Right lobe of liver (tissue), 6 donors: ENCODE measurements around the gene YES1. TPM values are rescaled to one million over a fixed set of nuclear protein-coding genes. Genes with fewer than 3 reads are reported as not detected.

Experiments used
- ATAC-seq, 4 donors: fragments of 200-7000 bp; cut with Tn5 transposase; one replicate each; pipeline ENCODE4 v1.9.1; 2020; ENCODE audit warnings: mild to moderate bottlenecking in 4 of 4, moderate library complexity in 4 of 4
- DNase-seq, 3 donors: peaks; one replicate each; pipeline ENCODE4 v3.0.0-alpha.2; 2020
- H3K27ac ChIP-seq, 3 donors: fragments of 200-600 bp; one replicate each; pipeline ENCODE4 v1.8.0; 2022
- H3K27me3 ChIP-seq, 2 donors: fragments of 200-600 bp; one replicate each; pipeline ENCODE4 v1.8.0; 2022
- H3K36me3 ChIP-seq, 4 donors: fragments of 200-600 bp; sonication (generic) in 1 of 4; one replicate each; pipeline versions ENCODE4 v1.5.1 to v1.8.0; 2017 to 2022; ENCODE audit warnings: control low read depth in 1 of 4
- H3K4me1 ChIP-seq, 4 donors: fragments of 200-600 bp; sonication (generic) in 1 of 4; one replicate each; pipeline versions ENCODE4 v1.5.1 to v1.8.0; 2017 to 2022; ENCODE audit warnings: control low read depth in 1 of 4
- H3K4me3 ChIP-seq, 3 donors: fragments of 200-600 bp; one replicate each; pipeline ENCODE4 v1.8.0; 2022
- H3K9me3 ChIP-seq, 4 donors: fragments of 200-600 bp; sonication (generic) in 1 of 4; one replicate each; pipeline versions ENCODE4 v1.5.1 to v1.8.0; 2017 to 2022; ENCODE audit warnings: control low read depth in 1 of 4
- CTCF ChIP-seq, 4 donors: fragments of 200-600 bp in 3 of 4; fragments of 450-650 bp in 1 of 4; IDR thresholded peaks; one replicate each; pipeline versions ENCODE4 v1.5.1 to v1.8.0; 2016 to 2022; ENCODE audit warnings: antibody characterized with exemption in 4 of 4, mild to moderate bottlenecking in 2 of 4
- POLR2A ChIP-seq: fragments of 450-650 bp; IDR thresholded peaks from one replicate; pipeline ENCODE4 v1.6.1; 2017; ENCODE audit warnings: antibody characterized with exemption, mild to moderate bottlenecking
- WGBS: methylation state at CpG from one replicate; pipeline ENCODE4 v1.1.6; 2018; ENCODE audit warnings: low coverage, low lambda C conversion rate; ENCODE audit not compliant: insufficient coverage; ENCODE audit errors: missing lambda C conversion rate; 5-methylcytosine and 5-hydroxymethylcytosine counted together
- intact Hi-C, 2 donors: fragments of 100-400 bp; cut with DNase I; formaldehyde crosslinking; loops; one replicate each; pipeline versions ENCODE4 v1.11.2 to v1.14.1; 2022
- total RNA-seq, 6 experiments: library from RNA; depleted of rRNA in 2 of 6; stranded (reverse); fragments of >200 nt in 2 of 6; fragmentation: NEBNext Ultra II Directional in 3 of 6; extraction: Animal tissue kit (Norgen Biotek cat#: 25700) in 3 of 6; gene quantifications; one replicate each; pipeline versions ENCODE4 v1.1.0 to v1.2.4, GENCODE V29; 2016 to 2023
- donor health status: DM: no; HTN: yes; CAD: no.
- donor health status: DM: no; HTN: no; CAD: no.
- donor health status: DM: no; HTN: no; CAD: no.
- donor health status: DM: no; HTN: yes; CAD: no.
- donor health status: DM: no; HTN: yes; CAD: no.

Gene YES1
- total RNA-seq, 6 experiments from 2014 or later: 30.6 to 79.8 (median 43.2) TPM

GRCh38 chr18:708096-708495, 103.9 kb downstream of the YES1 start:
- no peak overlapping the region for H3K27ac ChIP-seq
- peaks cover 0 to 15% (median 6%) of the 10 kb centered on the region in 4 donors for H3K36me3 ChIP-seq
- WGBS: 93% methylated on average over 7 of the region's 10 CpGs
- no peak overlapping the region for H3K4me3 ChIP-seq
- ATAC-seq: no peak
- TF ChIP-seq CTCF (IDR thresholded peaks at IDR 0.05): no peak
- no peak for TF ChIP-seq POLR2A
- DNase-seq: no peak
- no peaks in the 10 kb centered on the region for H3K27me3 ChIP-seq
- peaks cover 0 to 7% (median 0%) of the 10 kb centered on the region in 4 donors for H3K4me1 ChIP-seq
- intact Hi-C loops: no loop called here
- H3K9me3 ChIP-seq: no peaks in the 10 kb centered on the region

GRCh38 chr18:706405-706804, 105.6 kb downstream of the YES1 start:
- Histone ChIP-seq H3K4me3 (no peak overlapping the region), H3K4me1 (peaks cover 0 to 10% (median 0%) of the 10 kb centered on the region in 4 donors), H3K9me3 (no peaks in the 10 kb centered on the region), H3K36me3 (peaks cover 0 to 15% (median 6%) of the 10 kb centered on the region in 4 donors), H3K27me3 (no peaks in the 10 kb centered on the region), H3K27ac (no peak overlapping the region)
- no peak for DNase-seq
- no peak for ATAC-seq
- TF ChIP-seq CTCF (IDR thresholded peaks at IDR 0.05): no peak
- no peak for TF ChIP-seq POLR2A
- intact Hi-C loops: no loop called here
- WGBS: 92% methylated on average over 8 of the region's 8 CpGs

DNA sequence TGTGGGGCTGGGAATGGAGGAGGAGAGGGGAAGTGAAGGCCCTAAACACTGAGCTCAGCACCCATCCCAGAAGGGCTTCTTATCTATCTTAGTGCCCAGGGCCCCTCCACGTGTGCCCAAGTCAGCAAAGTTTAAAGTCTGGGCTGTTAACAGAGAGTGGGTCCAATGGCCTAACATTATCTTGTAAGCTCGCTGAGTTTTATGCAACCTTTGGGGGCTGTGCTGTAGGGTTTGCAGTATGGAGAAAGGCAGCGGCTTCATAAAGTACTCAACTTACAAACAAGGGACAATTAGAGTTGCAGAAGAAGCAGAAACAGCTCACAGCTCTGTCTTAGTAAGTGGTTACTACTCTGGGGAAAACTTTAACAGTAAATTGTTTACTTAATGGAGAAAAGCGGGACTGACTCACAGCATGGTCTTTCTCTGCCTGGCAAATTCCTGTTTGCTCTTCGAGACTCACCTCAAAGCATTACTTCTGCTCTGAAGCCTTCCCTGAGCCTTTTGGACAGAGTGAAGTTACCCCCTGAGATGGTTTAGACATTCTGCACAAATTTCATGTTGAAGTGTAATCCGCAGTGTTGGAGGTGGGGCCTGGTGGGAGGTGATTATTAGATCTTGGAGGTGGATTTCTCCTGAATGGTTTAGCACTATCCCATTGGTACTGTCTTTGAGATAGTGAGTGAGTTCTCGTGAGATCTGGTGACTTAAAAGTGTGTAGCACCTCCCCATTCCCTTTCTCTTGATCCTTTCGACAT, 108.7 kb downstream of the YES1 start:
- ATAC-seq (peak in 3 of 4 donors; percentile 48 to 89 (median 61)), DNase-seq (peak in 1 of 3 donors; percentile 20)
- WGBS: 61% methylated on average over 7 of the region's 8 CpGs
- intact Hi-C loops: no loop called here
- H3K4me3 ChIP-seq: no peak overlapping the region
- H3K4me1 ChIP-seq: peaks cover 0 to 3% (median 0%) of the 10 kb centered on the region in 4 donors
- H3K27ac ChIP-seq: no peak overlapping the region
- peaks cover 0 to 15% (median 7%) of the 10 kb centered on the region in 4 donors for H3K36me3 ChIP-seq
- H3K27me3 ChIP-seq: no peaks in the 10 kb centered on the region
- no peaks in the 10 kb centered on the region for H3K9me3 ChIP-seq
- no peak for TF ChIP-seq CTCF (IDR thresholded peaks at IDR 0.05)
- TF ChIP-seq POLR2A: no peak

DNA sequence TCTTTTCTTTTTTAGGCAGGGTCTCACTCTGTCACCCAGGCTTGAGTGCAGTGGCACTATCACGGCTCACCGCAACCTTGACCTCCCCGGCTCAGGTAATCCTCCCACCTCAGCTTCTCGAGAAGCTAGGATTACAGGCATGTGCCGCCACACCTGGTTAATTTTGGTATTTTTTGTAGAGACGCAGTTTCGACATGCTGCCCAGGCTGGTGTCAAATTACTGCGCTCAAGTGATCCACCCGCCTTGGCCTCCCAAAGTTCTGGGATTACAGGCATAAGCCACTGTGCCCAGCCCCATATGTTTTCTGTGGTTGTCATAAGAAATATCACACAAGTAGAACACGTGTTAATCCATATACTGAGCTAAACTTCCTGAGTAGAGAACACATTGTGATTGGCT, 114.2 kb downstream of the YES1 start:
- Histone ChIP-seq H3K36me3 (peaks cover 0 to 29% (median 7%) of the 10 kb centered on the region in 4 donors), H3K9me3 (no peaks in the 10 kb centered on the region), H3K4me1 (peaks cover 0 to 3% (median 0%) of the 10 kb centered on the region in 4 donors), H3K27me3 (no peaks in the 10 kb centered on the region), H3K4me3 (no peak overlapping the region), H3K27ac (no peak overlapping the region)
- intact Hi-C loops: no loop called here
- no peak for DNase-seq
- no peak for ATAC-seq
- 92% methylated on average over 7 of the region's 10 CpGs for WGBS
- TF ChIP-seq POLR2A: no peak
- TF ChIP-seq CTCF (IDR thresholded peaks at IDR 0.05): no peak
